Tibial artery (tissue), 4 donors: ENCODE data around the gene FAM227B.

Experiments
- DNase-seq, 2 donors: peaks; one replicate each; pipeline ENCODE4 v3.0.0-alpha.2; 2019
- H3K27ac ChIP-seq, 2 donors: fragments of 200-600 bp; sonication (generic) in 1 of 2; 1 replicate in 1 of 2; 2 replicates in 1 of 2; pipeline ENCODE4 v1.5.1; 2018 to 2019; ENCODE audit warnings: mild to moderate bottlenecking in 1 of 2
- H3K27me3 ChIP-seq, 2 donors: fragments of 200-600 bp; sonication (generic) in 1 of 2; one replicate each; pipeline versions ENCODE4 v1.5.1 to v1.6.0; 2016 to 2019
- H3K36me3 ChIP-seq, 3 donors: fragments of 200-600 bp; sonication (generic) in 2 of 3; one replicate each; pipeline ENCODE4 v1.5.1; 2016 to 2019; ENCODE audit warnings: mild to moderate bottlenecking in 2 of 3
- H3K4me1 ChIP-seq, 4 donors: fragments of 200-600 bp; sonication (generic) in 2 of 4; 1 replicate in 3 of 4; 2 replicates in 1 of 4; pipeline ENCODE4 v1.5.1; 2016 to 2019
- H3K4me3 ChIP-seq, 2 donors: fragments of 200-600 bp; sonication (generic) in 1 of 2; 1 replicate in 1 of 2; 2 replicates in 1 of 2; pipeline ENCODE4 v1.5.1; 2018 to 2019; ENCODE audit warnings: mild to moderate bottlenecking in 2 of 2
- H3K9me3 ChIP-seq, 3 donors: fragments of 200-600 bp; sonication (generic) in 1 of 3; one replicate each; pipeline ENCODE4 v1.5.1; 2016 to 2019
- CTCF ChIP-seq, 2 experiments: fragments of 200-600 bp in 1 of 2; fragments of 450-650 bp in 1 of 2; IDR thresholded peaks; one replicate each; pipeline ENCODE4 v1.5.1; 2017 to 2019; ENCODE audit warnings: antibody characterized with exemption in 2 of 2, mild to moderate bottlenecking in 1 of 2, moderate library complexity in 1 of 2
- intact Hi-C: fragments of 100-400 bp; cut with DNase I; formaldehyde crosslinking; loops from one replicate; pipeline ENCODE4 v1.15.0; 2023; ENCODE audit warnings: low total_unique reads

Gene FAM227B

GRCh38 chr15:49327927-49328326 lies 292.7 kb downstream of the FAM227B start:
- H3K36me3 ChIP-seq = peaks cover 0 to 17% (median 9%) of the 10 kb centered on the region in 3 donors
- no peak overlapping the region for H3K27ac ChIP-seq
- no peaks in the 10 kb centered on the region for H3K4me1 ChIP-seq
- TF ChIP-seq CTCF (IDR thresholded peaks at IDR 0.05) = no peak
- DNase-seq = no peak
- H3K9me3 ChIP-seq = no peaks in the 10 kb centered on the region
- H3K27me3 ChIP-seq = no peaks in the 10 kb centered on the region
- intact Hi-C loops = no loop called here
- no peak overlapping the region for H3K4me3 ChIP-seq

GRCh38 chr15:49323207-49323606 lies 297.4 kb downstream of the FAM227B start:
- DNase-seq = no peak
- Histone ChIP-seq H3K36me3 (peaks cover 11 to 31% (median 31%) of the 10 kb centered on the region in 3 donors), H3K27me3 (no peaks in the 10 kb centered on the region), H3K9me3 (no peaks in the 10 kb centered on the region), H3K4me1 (no peaks in the 10 kb centered on the region), H3K4me3 (no peak overlapping the region), H3K27ac (no peak overlapping the region)
- intact Hi-C loops = no loop called here
- no peak for TF ChIP-seq CTCF (IDR thresholded peaks at IDR 0.05)

- intact Hi-C loops = no loop called here
- TF ChIP-seq CTCF (IDR thresholded peaks at IDR 0.05) = no peak
- H3K4me3 ChIP-seq = no peak overlapping the region
- no peaks in the 10 kb centered on the region for H3K27me3 ChIP-seq
- H3K36me3 ChIP-seq = peaks cover 11 to 31% (median 31%) of the 10 kb centered on the region in 3 donors
- no peak overlapping the region for H3K27ac ChIP-seq
- no peak for DNase-seq
- no peaks in the 10 kb centered on the region for H3K9me3 ChIP-seq
- H3K4me1 ChIP-seq = peaks cover 0 to 1% (median 0%) of the 10 kb centered on the region in 4 donors
Measured at GRCh38 chr15:49320351-49320750, 300.3 kb downstream of the FAM227B start.

- Histone ChIP-seq H3K27ac (no peak overlapping the region), H3K9me3 (no peaks in the 10 kb centered on the region), H3K4me1 (peaks cover 0 to 13% (median 3%) of the 10 kb centered on the region in 4 donors), H3K4me3 (no peak overlapping the region), H3K36me3 (peaks cover 10 to 26% (median 18%) of the 10 kb centered on the region in 3 donors), H3K27me3 (no peaks in the 10 kb centered on the region)
- intact Hi-C loops = no loop called here
- no peak for DNase-seq
- no peak for TF ChIP-seq CTCF (IDR thresholded peaks at IDR 0.05)
Measured at GRCh38 chr15:49315391-49315823, 305.2 kb downstream of the FAM227B start.

- H3K27me3 ChIP-seq = no peaks in the 10 kb centered on the region
- H3K4me1 ChIP-seq = peaks cover 0 to 13% (median 3%) of the 10 kb centered on the region in 4 donors
- peaks cover 4 to 19% (median 11%) of the 10 kb centered on the region in 3 donors for H3K36me3 ChIP-seq
- H3K4me3 ChIP-seq = no peak overlapping the region
- no peaks in the 10 kb centered on the region for H3K9me3 ChIP-seq
- no peak for DNase-seq
- no peak for TF ChIP-seq CTCF (IDR thresholded peaks at IDR 0.05)
- no peak overlapping the region for H3K27ac ChIP-seq
- intact Hi-C loops = no loop called here
Measured at GRCh38 chr15:49314716-49315115, 305.9 kb downstream of the FAM227B start.

GRCh38 chr15:49313650-49314049 lies 307.0 kb downstream of the FAM227B start:
- Histone ChIP-seq H3K36me3 (peaks cover 0 to 8% (median under 1%) of the 10 kb centered on the region in 3 donors), H3K27ac (no peak overlapping the region), H3K9me3 (no peaks in the 10 kb centered on the region), H3K4me3 (no peak overlapping the region), H3K4me1 (peaks cover 0 to 13% (median 3%) of the 10 kb centered on the region in 4 donors), H3K27me3 (no peaks in the 10 kb centered on the region)
- TF ChIP-seq CTCF (IDR thresholded peaks at IDR 0.05) = no peak
- DNase-seq = no peak
- intact Hi-C loops = no loop called here
